ENCODE data around the gene SLC4A2.

GRCh38 chr7:151114151-151115090, 55.0 kb downstream of the SLC4A2 start:
- TF ChIP-seq CTCF (IDR thresholded peaks at IDR 0.05) (no peak), POLR2A (IDR thresholded peaks at IDR 0.05) (no peak), POLR2AphosphoS5 (IDR thresholded peaks at IDR 0.05) (no peak)
